Measurements from ENCODE around the gene MRPS2. TPM values are rescaled to one million over a fixed set of nuclear protein-coding genes. Genes with fewer than 3 reads are reported as not detected.

The MRPS2 gene
- polyA plus RNA-seq, 2 of the 4 experiments (the other 2 are of a cell fraction), result 66.9 to 90.1 TPM

- FAIRE-seq, result no peak
- CTCF ChIA-PET, result interaction anchor here (0.6 to 3.2 kb wide), 7 partner anchors 9 to 388 kb away, joined by 3 to 14 read pairs (median 8); no protein-coding TSS in a partner anchor
- peak; percentile 46 for TF ChIP-seq CTCF (IDR thresholded peaks at IDR 0.05)
- TF ChIP-seq EHF (CRISPR knock-in tag; IDR thresholded peaks at IDR 0.05), result no peak
- no peak for TF ChIP-seq ESRRA (IDR thresholded peaks at IDR 0.05; ENCODE audit: borderline replicate concordance, low read length)
- no peak for TF ChIP-seq CBX2 (IDR thresholded peaks at IDR 0.05; ENCODE audit: borderline replicate concordance, low read depth)
- TF ChIP-seq RAD21 (conservative IDR thresholded peaks at IDR 0.05 in 1 of 2, IDR thresholded peaks at IDR 0.05 in 1 of 2), result peak; percentile 23 to 40; a peak in 3 of 5 replicates
- no peak for TF ChIP-seq KDM5A (IDR thresholded peaks at IDR 0.05)
- TF ChIP-seq SMC3 (IDR thresholded peaks at IDR 0.05), result peak; percentile 33; the same call in 2 of the 3 replicates
- DNase-seq (ENCODE audit: low read depth in 1 of 2, low spot score in 1 of 2), result peak; percentile 60 to 64
- Histone ChIP-seq H3K4me1 (no peaks in the 10 kb centered on the region), H3K4me2 (no peak overlapping the region), H3K27ac (no peak overlapping the region), H3K9me3 (no peaks in the 10 kb centered on the region), H3K4me3 (no peak overlapping the region)
- WGBS (ENCODE audit: missing lambda C conversion rate), result 19% methylated on average over 12 of the region's 12 CpGs
- POLR2A ChIA-PET, result no interaction called here
- peak; percentile 57 to 88; a peak in 4 of 6 replicates for ATAC-seq
Measured at GRCh38 chr9:135474915-135475314, 25.6 kb upstream of the MRPS2 start.

GRCh38 chr9:135476561-135477355 is 23.7 kb upstream of the MRPS2 start:
- Histone ChIP-seq H3K4me1 (peaks cover 7% of the 10 kb centered on the region), H3K4me3 (no peak overlapping the region), H3K9me3 (no peaks in the 10 kb centered on the region), H3K27ac (no peak overlapping the region), H3K4me2 (no peak overlapping the region)
- 76% methylated on average over 6 of the region's 10 CpGs for WGBS (ENCODE audit: missing lambda C conversion rate)
- DNase-seq (ENCODE audit: low read depth in 1 of 2, low spot score in 1 of 2), result no peak
- no peak for FAIRE-seq
- CTCF ChIA-PET, result interaction anchor here (0.6 to 2.5 kb wide), 5 partner anchors 13 to 388 kb away, joined by 4 to 8 read pairs (median 5); partner anchors contain the start of gene OLFM1
- POLR2A ChIA-PET, result no interaction called here
- ATAC-seq, result no peak
- TF ChIP-seq ZFP36 (IDR thresholded peaks at IDR 0.05; ENCODE audit: borderline replicate concordance, partially characterized antibody) (no peak), FOSL2 (IDR thresholded peaks at IDR 0.05) (no peak), FOSL2 (CRISPR knock-in tag; IDR thresholded peaks at IDR 0.05) (no peak), BHLHE40 (IDR thresholded peaks at IDR 0.05; ENCODE audit: low read depth, low read length) (no peak), POLR2A (IDR thresholded peaks at IDR 0.05; ENCODE audit: low read length) (no peak), ZC3H11A (IDR thresholded peaks at IDR 0.05) (no peak), HES2 (IDR thresholded peaks at IDR 0.05) (no peak), RAD21 (conservative IDR thresholded peaks at IDR 0.05 in 1 of 2, IDR thresholded peaks at IDR 0.05 in 1 of 2) (no peak), ZNF302 (CRISPR knock-in tag; IDR thresholded peaks at IDR 0.05) (no peak), HOXB5 (CRISPR knock-in tag; IDR thresholded peaks at IDR 0.05) (no peak), MYC (IDR thresholded peaks at IDR 0.05; ENCODE audit: borderline replicate concordance, low read length) (no peak), PHF8 (IDR thresholded peaks at IDR 0.05; ENCODE audit: borderline replicate concordance, low read depth) (no peak), EHF (CRISPR knock-in tag; IDR thresholded peaks at IDR 0.05) (no peak), PBX3 (IDR thresholded peaks at IDR 0.05) (no peak)

- H3K27ac ChIP-seq, result peak overlapping the region in 1 of 2 experiments; percentile 99; a peak in 1 of 6 replicates
- POLR2A ChIA-PET, result no interaction called here
- peaks cover 7% of the 10 kb centered on the region for H3K4me1 ChIP-seq
- H3K4me3 ChIP-seq, result peak overlapping the region; percentile 84; the same call in 1 of the 3 replicates
- no peaks in the 10 kb centered on the region for H3K9me3 ChIP-seq
- ATAC-seq (no peak), FAIRE-seq (no peak), DNase-seq (ENCODE audit: low read depth in 1 of 2, low spot score in 1 of 2) (no peak)
- 83% methylated on average over 10 of the region's 10 CpGs for WGBS (ENCODE audit: missing lambda C conversion rate)
- CTCF ChIA-PET, result interaction anchor here (1.0 kb wide), 1 partner anchor 38 kb away, joined by 3 read pairs; no protein-coding TSS in a partner anchor
- H3K4me2 ChIP-seq, result peak overlapping the region; percentile 96; the same call in 2 of the 3 replicates
- TF ChIP-seq PBX3 (IDR thresholded peaks at IDR 0.05), result no peak
- no peak for TF ChIP-seq RAD21 (conservative IDR thresholded peaks at IDR 0.05 in 1 of 2, IDR thresholded peaks at IDR 0.05 in 1 of 2)
- no peak for TF ChIP-seq JUNB (IDR thresholded peaks at IDR 0.05)
- no peak for TF ChIP-seq SMC3 (IDR thresholded peaks at IDR 0.05)
- TF ChIP-seq HDAC2 (IDR thresholded peaks at IDR 0.05), result no peak
- TF ChIP-seq ZNF302 (CRISPR knock-in tag; IDR thresholded peaks at IDR 0.05), result no peak
- TF ChIP-seq KDM1A (IDR thresholded peaks at IDR 0.05; ENCODE audit: low read depth), result no peak
- no peak for TF ChIP-seq ZC3H11A (IDR thresholded peaks at IDR 0.05)
- TF ChIP-seq CBX8 (IDR thresholded peaks at IDR 0.05), result no peak
- TF ChIP-seq TFCP2L1 (CRISPR knock-in tag; IDR thresholded peaks at IDR 0.05), result no peak
- TF ChIP-seq ZFP36 (IDR thresholded peaks at IDR 0.05; ENCODE audit: borderline replicate concordance, partially characterized antibody), result no peak
- no peak for TF ChIP-seq GATA3 (IDR thresholded peaks at IDR 0.05; ENCODE audit: borderline replicate concordance)
- TF ChIP-seq E2F6 (IDR thresholded peaks at IDR 0.05; ENCODE audit: borderline replicate concordance, low read depth), result no peak
- TF ChIP-seq JUN (IDR thresholded peaks at IDR 0.05), result no peak
- no peak for TF ChIP-seq RFX5 (IDR thresholded peaks at IDR 0.05)
- TF ChIP-seq MAX (IDR thresholded peaks at IDR 0.05), result no peak
Measured at GRCh38 chr9:135478191-135478590, 22.3 kb upstream of the MRPS2 start.

All from A549 (cell line).